NCI-H748 treated with DMSO at 0.1 percent for 48 hours (cell line): ENCODE data around the gene NDUFS7.
"Not testable (repeated sequence)": the region's sequence is repeated elsewhere in the genome, so short reads cannot be mapped to it uniquely, and the experiment has no call there.

Experiments
- DNase-seq: peaks from one replicate; lab custom pipeline; 2025; lab: John Stamatoyannopoulos, UW

NDUFS7 gene

DNA sequence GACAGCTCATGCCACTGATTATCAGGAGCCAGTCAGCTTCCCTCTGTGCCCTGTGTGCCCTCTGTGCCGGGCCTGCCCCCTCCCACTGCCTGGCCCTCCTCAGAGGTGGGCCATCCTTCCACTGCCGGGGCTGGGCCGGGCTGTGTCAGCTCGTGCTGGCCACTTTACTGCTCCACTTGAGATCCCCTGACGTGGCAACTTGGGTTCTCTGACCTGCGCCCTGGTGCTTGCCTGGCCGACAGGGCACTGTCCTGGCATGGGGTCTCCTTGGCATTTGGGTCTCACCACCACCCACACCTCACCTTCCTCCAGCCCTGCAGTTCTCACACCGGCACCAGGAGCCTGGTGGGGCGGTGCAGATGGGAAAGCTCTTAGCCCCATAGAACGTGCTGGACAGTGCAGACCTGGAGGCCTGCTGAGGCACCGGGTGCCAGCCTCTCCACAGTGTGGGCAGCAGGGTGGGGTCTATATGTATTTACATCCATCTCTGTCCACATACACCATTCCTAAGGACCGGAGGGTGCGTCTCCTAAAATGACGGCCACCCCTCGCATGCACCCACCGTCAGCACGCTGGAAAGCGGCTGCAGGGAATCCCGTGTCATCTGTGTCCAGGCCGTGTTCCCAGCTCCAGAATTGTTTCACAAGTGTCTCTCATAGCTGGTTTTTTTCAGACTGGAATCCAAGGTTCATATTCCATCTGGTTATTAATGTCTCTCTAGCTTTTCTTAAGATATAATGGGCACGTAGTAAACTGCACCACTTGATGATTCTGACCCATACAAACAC is 35.4 kb downstream of the NDUFS7 start:
- DNase-seq: no peak

DNA sequence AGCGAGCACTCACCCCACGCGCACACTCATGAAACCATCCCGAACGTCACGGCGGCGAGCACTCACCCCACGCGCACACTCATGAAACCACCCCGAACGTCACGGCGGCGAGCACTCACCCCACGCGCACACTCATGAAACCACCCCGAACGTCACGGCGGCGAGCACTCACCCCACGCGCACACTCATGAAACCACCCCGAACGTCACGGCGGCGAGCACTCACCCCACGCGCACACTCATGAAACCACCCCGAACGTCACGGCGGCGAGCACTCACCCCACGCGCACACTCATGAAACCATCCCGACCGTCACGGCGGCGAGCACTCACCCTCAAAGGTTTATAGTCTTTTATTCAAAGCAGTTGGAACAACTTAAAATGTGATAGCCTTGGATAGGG is 36.4 kb downstream of the NDUFS7 start:
- DNase-seq: not testable (repeated sequence)

DNA sequence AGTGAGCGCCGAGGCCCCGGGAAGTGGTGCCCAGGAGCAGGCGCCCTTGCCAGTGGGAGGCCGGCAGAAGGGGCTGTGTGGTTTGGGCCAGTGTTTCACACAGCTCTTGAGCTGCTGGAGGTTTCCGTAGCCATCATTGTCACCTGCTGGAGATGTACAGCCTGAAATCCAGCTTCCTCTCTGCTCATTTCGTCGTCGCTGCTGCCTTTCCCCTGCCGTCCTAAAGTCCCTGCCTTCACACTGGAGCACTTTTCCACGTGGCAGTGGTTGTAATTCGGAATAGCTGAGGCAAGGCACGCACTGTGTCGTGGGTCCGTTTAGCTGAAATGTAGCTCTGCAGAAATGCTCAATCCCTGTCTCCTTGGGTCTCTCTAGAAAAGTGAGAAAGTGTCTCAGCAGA is 36.9 kb downstream of the NDUFS7 start:
- DNase-seq: no peak

DNA sequence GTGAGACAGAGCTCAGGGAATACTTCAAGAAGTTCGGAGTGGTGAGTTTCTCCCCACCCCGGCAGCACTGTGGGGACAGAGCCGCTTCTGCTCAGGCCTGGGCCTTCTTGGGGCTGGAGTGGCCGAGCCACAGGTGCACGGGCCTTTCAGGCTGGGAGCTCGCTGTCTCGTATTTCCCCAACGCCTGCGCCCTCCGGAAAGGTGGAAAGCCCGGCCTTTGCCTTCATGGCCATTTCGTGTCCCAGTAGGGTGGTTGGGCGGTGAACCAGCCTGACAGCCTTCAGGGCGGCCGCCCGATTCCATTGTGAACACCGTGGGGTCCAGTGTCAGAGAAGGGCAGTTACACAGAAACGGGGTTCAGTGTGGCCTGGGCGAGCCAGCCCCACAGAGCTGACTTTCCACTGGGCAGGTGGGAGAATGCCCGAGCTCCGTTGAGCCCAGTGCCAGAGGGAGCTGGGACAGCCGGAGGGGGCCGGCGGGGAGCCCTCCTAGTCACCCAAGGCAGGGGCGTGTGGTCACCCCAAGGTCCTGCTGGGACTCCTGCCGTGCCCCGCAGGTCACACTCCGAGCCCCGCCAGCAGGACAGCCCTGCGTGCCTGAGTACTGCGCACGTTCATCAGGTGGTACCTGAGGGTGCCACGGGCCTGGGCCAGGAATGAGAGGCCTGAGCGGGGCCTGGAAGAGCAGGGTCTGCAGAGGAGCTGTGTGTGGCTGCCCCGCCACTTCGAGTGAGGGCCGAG is 37.7 kb downstream of the NDUFS7 start:
- no peak for DNase-seq

DNA sequence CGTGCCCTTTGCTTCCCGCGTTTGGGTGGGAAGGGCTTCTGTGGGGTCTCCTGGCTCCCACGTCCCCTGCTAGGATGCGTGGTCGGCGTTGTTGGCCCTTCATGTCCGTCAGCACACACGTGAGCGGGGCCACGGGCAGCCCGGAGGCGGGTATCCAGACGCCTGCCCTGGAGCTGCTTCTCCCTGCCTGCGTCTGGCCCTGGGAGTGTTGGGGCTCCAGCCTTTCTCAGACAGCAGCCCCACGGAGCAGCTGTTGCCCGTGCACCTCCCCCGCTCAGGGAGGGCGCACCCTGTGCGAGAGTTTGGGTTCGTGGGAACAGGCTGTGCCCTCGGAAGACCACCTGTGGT is 38.2 kb downstream of the NDUFS7 start:
- no peak for DNase-seq

DNA sequence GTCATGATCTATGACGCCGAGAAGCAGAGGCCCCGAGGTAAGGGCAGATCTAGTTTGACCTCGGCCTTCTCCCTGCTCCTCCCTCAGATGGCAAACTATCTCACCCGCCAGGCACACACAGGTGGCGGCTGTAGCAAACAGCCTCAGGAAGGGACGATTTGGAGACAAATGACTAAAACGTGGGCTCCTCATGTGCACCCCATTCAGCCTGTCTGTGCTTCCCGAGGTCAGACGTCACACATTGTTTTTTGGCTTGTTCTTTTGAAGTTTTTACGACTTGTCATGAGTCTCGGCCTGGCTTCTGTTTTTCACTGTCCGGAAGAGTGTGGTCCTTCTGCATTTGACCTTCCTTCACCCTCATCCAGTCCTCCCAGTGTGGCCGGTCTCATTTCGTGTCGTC is 38.7 kb downstream of the NDUFS7 start:
- DNase-seq: no peak

DNA sequence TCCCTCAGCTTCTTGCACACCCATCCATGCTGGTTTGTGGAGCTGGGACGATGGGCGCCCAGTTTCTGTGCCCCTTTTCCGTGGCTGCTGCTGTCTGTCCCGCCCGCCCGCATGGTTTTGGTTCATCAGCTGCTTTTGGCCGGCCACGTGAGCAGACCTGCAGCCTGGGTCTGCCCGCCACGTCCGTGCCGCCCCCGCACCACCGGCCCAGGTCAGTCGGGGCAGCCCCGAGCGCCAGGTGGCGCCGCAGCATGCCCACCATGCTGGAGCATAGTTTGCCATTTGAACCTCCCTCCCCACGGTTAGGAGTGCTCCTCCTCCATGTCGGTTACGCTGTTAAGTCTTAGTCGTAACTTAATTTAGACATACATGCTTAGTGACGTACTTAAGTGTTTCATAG is 39.2 kb downstream of the NDUFS7 start:
- DNase-seq: no peak

DNA sequence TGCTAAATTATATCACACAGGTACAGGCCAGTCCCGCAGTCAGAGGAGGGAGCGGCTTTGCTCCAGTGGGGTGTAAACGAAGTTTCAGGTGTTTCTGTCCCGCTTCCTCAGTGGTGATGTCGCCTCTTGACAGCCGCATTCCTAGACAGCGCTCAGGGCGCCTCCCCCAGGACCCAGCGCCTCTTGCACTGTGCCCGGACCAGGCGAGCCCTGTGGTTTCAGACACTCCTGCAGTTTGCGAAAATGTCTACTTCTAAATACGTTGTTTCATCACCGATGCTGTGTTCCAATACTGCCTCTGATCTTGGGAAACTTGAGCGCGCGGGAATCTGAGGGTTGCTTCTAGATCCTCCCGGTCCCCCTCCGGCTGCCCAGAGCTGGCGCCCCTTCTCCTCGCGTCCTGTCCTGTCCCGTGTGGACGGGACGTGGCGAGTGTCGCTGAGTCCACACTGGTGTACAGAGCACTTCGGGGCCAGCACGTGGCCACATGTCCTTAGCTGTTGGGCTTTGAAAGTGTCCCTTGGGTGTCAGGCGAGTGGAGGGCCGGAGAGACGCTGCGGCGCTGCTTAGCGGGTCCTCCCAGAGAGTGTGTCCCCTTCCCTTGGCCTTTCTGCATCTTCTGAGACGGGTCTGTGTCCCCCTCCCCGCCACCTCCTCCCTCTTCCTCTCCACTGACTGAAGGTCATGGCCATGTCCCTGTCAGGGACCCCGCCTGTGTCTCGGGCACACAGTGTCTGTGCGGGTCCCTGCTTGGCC is 39.9 kb downstream of the NDUFS7 start:
- DNase-seq: no peak

DNA sequence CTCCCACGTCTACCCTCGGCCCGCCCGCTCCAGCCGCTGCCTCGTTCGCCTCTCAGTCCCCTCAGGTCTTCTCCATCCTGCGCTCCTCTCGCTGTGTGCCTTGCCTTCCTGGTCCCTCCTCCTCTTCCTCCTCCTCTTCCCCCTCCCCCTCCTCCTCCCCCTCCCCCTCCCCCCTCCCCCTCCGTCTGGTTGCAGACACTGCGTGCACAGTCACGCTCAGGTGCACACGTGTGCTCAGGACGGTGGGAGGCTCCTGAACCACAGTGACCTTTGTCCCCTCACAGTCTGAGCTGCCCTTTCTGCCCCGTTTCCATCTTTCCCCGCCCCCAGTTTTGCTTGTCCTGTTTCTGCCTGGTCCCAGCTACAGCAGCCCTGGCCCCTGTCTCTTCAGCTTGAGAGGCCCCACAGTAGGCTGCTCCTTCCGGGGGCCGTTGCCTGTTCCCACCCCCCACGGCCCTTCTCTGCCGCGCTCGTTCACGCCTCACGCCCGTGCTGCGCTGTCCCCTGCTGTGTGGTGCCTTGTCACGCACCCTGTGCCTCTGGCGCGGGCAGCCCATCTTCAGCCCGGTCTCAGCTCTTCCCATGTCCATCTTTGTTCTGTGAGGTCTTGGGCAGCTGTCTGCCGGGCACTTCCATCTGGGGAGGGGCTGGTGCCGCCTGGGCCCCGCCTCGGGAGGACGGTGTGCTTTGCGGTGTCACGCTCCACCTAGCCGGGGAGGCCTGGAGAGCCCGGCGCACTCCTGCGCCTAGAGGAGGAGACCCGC is 40.7 kb downstream of the NDUFS7 start:
- DNase-seq: no peak

DNA sequence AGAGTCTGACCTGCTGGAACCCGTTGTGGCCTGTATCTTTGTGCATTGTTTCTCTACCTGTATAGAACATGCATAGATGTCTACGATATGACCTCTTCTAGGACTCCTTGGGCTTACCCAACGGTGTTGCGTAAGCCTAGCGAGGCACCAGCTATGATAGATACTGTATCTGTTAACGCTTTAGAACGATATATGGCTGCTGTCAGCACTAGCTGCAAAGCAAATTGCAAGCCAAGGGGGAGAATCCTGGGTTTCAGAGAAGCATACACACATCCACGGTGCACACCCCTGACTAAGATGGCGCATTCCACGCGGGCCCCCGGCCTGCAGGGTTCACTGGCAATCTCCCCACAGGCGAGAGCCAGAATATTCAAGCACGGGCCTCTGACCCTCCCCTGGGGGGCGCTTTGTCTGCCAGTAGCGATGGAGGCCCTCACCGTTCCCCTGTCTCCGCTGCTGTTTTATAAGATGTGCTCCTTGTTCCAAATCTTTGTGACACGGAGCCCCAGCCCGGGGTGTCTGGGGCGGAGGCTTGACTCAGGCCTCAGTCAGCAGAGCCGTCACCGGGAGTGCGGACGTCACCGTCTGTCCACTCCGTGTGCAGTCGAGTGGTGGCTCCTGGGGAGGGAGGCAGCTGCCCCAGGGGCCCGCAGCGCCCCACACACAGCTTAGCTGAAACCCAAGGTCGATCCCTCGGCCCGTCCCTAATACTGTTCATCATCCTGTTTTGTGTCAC is 41.6 kb downstream of the NDUFS7 start:
- DNase-seq: no peak

DNA sequence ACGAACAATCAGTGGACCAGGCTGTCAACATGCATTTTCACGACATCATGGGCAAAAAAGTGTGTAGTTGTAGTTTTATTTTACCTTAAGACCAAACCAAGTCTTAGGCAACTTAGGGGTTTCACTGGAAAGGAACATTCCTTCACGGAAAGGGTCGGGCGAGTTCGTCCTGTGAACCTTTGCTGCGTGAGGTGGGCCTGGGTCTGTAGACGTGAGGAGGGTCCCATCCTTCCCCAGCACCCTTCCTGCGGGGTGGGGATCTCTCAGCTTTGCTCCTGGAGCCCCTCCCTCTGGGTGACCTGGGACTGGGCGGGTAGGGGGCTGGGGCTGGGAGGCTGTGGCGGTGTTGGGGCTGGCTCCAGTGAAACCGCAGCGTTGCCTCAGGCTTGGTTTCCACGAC is 42.2 kb downstream of the NDUFS7 start:
- DNase-seq: no peak

DNA sequence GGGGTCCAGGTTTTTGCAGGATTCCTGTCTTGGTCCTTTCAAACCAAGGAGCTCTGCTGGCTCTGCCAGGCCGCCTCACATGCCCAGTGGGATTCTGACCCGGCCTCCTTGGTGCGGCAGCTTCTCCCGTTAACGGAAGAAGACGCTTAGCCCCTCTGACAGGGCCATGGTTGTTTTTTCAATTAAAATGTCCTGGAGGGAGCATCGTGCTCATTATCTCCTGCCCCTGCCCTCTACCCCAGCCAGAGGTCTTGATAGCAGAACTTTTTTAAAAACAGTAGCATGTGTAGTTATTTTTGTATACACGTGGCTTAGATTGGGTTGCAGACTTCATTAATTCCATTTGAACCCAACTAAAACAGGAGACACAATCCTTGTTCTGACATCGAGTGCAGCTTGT is 43.0 kb downstream of the NDUFS7 start:
- DNase-seq: no peak

DNA sequence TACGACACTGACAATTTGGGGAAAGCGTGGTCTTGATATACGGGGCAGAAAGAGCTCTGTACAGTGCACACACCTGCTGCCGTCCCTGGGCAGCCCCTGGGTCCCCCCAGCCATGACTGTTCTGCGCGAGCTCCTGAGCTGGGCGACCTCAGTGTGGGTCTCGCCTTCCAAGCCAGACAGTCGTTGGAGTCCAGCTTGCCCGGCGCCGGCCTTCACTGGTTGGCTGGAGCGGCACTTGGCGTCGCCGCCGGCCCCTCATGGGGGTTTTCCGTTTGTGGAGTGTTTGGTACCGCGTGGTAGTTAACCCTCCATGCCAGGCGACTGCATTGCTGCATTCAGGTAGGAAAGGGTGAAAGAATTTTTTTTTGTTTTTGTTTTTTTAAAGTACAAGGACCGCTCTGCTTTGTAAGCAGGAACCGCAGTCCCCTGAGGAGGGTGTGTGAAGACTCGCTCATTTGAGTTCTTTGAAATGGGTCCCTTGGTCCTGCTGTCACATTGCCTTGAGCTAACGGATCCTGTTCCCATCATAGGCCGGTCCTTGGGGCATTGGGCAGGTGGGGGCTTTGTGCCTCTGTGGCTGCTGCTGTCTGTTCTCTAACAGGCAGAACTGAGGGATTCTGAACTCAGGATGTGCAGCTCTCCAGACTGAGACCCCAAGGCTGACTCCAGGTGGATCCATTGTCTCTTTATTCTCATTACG is 43.7 kb downstream of the NDUFS7 start:
- no peak for DNase-seq

DNA sequence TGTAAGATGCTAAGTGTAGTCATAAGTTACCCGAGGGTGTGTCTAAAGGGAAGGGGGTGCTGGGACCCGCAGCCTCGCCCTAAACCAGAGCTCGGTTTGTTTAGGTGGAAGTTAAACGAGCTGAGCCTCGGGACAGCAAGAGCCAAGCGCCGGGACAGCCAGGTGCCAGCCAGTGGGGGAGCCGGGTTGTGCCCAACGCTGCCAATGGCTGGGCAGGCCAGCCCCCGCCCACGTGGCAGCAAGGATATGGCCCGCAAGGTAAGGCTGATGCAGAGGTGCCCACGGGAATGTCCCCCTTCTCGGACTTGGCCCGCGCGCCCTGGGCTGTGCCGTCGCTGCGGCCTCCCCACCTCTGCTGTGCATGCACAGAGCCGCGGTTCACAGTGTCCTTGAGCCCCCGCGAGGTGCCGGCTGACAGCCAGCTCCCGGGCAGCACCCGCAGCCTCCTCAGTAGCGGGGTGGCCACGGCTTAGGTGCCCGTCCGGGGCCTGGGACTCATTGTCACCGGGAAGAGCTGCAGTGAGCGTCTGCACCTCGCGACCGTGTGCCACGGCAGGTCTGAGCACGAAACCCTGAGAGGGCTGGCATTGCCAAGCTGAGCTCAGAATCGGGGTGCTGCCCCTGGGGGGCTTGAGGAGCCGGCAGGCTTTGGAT is 45.2 kb downstream of the NDUFS7 start:
- no peak for DNase-seq

DNA sequence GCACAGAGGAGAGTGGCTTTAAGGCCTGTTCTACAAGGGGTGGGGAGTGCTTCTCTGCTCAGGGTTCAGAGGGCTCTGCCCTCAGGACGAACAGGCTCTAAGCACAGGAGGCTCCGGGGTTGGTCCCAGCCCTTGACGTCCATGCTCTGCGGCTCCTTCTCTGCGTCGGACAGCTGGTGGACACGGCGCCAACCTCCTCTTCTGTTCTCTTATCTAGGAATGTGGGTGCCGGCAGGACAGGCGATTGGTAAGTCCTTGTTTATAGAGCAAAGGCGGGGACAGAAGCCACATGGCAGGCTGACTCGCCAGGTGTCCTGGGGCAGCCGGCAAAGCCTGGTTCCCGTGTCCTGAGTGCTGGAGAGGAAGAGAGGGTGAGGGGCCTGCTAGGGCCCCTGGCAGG is 46.0 kb downstream of the NDUFS7 start:
- no peak for DNase-seq

DNA sequence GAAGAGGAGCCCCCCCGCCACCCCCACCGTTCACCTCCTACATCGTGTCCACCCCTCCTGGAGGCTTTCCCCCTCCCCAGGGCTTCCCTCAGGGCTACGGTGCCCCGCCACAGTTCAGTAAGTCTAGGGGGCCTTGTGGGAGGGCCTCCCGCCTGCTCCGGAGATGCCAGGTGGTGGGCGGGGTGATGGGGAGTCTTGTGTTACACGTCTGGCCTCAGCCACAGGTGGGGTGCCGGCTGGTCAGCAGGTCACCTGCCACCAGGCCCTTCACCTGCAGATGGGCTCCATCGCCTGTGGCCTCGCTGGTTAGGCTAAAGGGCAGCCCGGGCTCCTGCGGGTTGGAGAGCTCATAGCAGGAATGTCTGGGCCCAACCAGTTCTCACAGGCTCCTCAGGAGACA is 46.5 kb downstream of the NDUFS7 start:
- no peak for DNase-seq

DNA sequence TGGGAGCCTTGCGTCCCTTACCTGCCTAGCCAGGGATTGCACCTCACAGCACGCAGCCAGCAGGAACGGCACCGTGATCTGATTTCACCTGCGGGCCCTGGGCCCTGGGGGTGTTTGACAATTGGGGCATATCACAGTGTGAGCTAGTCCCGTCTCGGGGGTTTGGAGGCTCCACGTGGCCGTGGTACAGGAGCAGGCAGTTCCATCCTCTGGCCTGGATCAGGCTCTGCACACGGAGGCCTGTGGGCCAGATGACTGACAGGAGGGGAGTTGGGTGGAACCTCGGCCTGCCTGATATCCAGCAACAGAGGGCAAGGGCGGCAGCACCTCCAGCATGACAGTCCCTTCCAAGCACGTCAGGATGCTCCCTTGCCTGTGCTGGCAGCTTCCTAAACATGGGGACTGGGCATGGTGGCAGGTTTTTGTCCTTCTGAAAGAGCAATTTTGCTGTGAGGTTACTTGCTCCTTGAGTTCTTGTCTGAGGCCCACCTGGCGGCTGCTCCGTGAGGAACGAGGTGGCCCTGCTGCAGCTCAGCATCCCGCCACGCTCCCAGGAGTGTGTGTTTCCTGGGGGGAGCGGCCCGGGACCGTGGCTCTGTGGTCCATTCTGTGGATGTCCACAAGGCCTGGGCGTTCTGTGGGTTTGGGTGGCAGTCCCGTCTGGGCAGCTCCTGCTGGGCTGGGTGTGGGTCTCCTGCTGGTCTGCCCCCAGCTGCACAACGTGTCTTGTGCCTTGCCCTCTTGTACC is 48.2 kb downstream of the NDUFS7 start:
- DNase-seq: no peak

DNA sequence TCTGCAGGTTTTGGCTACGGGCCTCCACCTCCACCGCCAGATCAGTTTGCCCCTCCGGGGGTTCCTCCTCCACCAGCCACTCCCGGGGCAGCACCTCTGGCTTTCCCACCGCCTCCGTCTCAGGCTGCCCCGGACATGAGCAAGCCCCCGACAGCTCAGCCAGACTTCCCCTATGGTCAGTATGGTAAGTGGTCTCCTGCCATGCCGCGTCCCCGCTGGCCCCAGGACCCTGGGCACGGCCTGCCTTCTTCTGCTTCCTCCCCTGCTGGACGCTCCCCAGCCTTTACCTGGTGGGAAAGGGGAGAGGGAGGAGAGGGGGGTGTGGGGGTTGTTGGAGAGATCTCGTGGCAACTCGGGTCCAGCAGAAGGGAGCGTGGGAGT is 48.8 kb downstream of the NDUFS7 start:
- DNase-seq: no peak

DNA sequence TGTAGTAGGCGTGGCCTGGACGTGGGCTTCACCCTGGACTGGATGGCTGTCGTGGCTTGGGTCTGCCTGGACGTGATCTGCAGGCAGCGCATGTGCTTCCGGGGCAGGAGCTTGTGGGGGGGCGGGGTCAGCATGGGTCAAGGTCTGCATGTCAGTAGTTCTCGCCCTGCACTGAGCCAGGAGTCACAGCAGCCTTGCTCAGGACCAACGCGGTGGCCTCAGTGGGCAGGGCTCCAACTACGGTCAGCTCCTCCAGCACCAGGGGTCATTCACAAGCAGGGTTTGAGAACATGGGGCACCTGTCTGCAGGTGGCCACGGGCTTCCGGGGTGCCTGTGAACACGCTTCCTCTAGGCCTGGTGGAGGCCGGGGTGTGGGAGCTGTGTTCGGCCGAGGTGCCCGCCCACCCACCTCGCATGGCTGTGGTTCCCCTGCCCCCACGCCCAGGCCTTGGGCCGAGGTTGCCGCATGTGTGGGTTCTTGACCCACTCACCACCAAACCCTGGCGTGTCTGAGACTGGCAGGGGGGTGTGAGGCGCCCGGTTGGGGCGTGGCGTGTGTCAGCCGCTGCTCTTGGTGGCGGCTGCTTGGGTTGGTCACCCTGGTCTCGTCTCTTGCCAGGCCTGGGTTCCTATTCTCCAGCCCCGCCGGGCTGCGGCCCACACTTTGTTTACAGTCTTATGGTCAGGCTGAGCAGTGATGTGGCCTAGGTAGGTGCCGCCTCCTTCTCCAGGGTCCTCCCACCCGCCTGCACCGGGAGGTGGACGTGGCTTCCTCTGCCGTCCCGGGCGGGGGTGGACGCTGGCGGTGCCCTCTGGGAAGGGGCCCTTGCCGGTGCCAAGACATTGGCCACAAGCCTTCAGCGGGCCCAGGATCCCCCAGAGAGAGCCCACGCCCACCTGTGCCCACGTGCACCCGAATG is 49.7 kb downstream of the NDUFS7 start:
- no peak for DNase-seq
